GM12891 (cell line): ENCODE data around the gene COL18A1.

Source experiments
- PAX5 ChIP-seq: IDR thresholded peaks from 2 replicates; pipeline ENCODE4 v1.6.1; 2011; ENCODE audit warnings: low read length, moderate library complexity, mild to moderate bottlenecking; ENCODE audit not compliant: insufficient read depth, severe bottlenecking
- POLR2A ChIP-seq: IDR thresholded peaks from 2 replicates; pipeline ENCODE4 v1.6.1; 2011; ENCODE audit warnings: low read depth, low read length, control low read depth
- POLR2AphosphoS5 ChIP-seq: IDR thresholded peaks from 2 replicates; pipeline ENCODE4 v1.6.1; 2011; ENCODE audit warnings: low read depth, low read length, control low read depth
- POU2F2 ChIP-seq: IDR thresholded peaks from 2 replicates; pipeline ENCODE4 v1.6.1; 2011; ENCODE audit warnings: low read depth, mild to moderate bottlenecking, control low read depth, low read length, moderate library complexity
- SPI1 ChIP-seq: IDR thresholded peaks from 2 replicates; pipeline ENCODE4 v1.6.1; 2011; ENCODE audit warnings: low read depth, low read length, control low read depth
- TAF1 ChIP-seq: IDR thresholded peaks from 2 replicates; pipeline ENCODE4 v1.6.1; 2011; ENCODE audit warnings: low read depth, low read length, control low read depth

- TF ChIP-seq TAF1 (no peak), POLR2A (no peak), POLR2AphosphoS5 (no peak), SPI1 (no peak), PAX5 (no peak), POU2F2 (no peak)
Measured at GRCh38 chr21:45433301-45433700, 28.3 kb downstream of the COL18A1 start.
